Amniotic epithelial cell (primary cell): ENCODE measurements around the gene ZNF662.

Source experiments
- DNase-seq: peaks from one replicate; pipeline ENCODE4 v3.0.0-alpha.2; 2010; ENCODE audit warnings: low read depth

Gene ZNF662

GRCh38 chr3:42937334-42937733 lies 31.4 kb downstream of the ZNF662 start:
- DNase-seq, result no peak

- DNase-seq, result no peak
Measured at GRCh38 chr3:42942693-42943092, 36.8 kb downstream of the ZNF662 start.

- DNase-seq, result no peak
Measured at GRCh38 chr3:42946050-42946449, 40.1 kb downstream of the ZNF662 start.

GRCh38 chr3:42957573-42957972 lies 51.6 kb downstream of the ZNF662 start:
- no peak for DNase-seq

GRCh38 chr3:42960282-42960681 lies 54.3 kb downstream of the ZNF662 start:
- peak; percentile 10 for DNase-seq

- no peak for DNase-seq
Measured at GRCh38 chr3:42960786-42961185, 54.8 kb downstream of the ZNF662 start.

DNA sequence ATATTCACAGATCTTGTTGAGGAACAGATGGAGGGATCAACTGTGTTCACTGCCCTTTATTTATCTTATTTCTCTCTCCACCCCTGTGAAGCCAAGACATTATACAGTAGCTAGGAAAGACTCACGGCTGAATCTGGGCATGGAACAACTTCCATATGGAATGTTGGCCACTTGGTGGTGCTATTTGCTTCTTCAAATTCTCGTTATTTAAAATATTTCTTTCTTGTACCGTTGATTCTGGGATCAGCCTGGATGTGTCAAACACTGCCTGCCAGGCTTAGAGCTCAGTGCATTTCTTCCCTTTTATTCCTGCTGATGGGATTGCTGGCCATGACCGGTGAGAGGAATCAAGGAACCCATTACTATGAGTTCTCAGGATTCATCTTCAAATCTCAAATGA lies 55.7 kb downstream of the ZNF662 start:
- peak; percentile 51 for DNase-seq

DNA sequence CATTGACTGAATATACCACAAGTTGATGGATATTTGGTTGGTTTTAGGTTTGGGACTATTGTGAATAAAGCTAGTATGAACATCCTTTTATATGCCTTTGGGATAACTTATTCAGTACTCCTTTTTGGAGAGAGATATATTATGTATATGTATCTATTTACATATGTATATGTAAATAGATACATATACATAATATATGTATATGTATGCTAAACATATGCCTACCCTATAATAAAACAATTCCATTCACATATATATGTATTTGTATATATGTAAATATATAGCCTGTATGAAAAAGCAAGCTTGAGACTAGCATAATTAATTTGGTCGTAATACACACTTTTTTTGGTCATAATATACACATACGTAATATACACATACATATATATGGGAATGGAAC lies 57.3 kb downstream of the ZNF662 start:
- DNase-seq, result no peak

DNA sequence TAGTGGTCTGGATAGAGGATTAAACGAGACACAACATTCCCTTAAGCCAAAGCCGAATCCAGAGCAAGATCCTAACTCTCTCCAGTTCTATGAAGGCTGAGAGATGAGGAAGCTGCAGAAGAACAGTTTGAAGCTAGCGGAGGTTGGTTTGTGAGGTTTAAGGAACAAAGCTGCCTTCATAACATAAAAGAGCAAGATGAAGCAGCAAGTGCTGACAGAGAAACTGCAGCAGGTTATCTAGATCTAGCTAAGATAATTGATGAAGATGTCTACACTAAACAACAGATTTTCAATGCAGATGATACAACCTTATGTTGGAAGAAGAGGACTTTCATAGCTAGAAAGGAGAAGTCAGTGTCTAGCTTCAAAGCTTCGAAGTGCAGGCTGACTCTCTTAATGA lies 58.3 kb downstream of the ZNF662 start:
- DNase-seq, result no peak
